Measurements from ENCODE around the gene PROSER2. TPM values are rescaled to one million over a fixed set of nuclear protein-coding genes. Genes with fewer than 3 reads are reported as not detected.

Gene PROSER2
- total and polyA plus RNA-seq, 2 donors (not counting 3 experiments of a cell fraction or from before 2014, with no cell fraction given) = 5.9 to 22.6 TPM

GRCh38 chr10:11910102-11910501, 86.9 kb downstream of the PROSER2 start:
- FAIRE-seq (no peak), DNase-seq (ENCODE audit: low read depth, low spot score) (no peak)
- no peak for TF ChIP-seq FOS (IDR thresholded peaks at IDR 0.05; ENCODE audit: borderline replicate concordance, insufficient read depth, low read length)
- TF ChIP-seq POLR2AphosphoS5 (IDR thresholded peaks at IDR 0.05; ENCODE audit: insufficient read depth, low read depth, low read length) = no peak
- no peak for TF ChIP-seq CTCF (IDR thresholded peaks at IDR 0.05; ENCODE audit: extremely low read depth in 1 of 2, insufficient read depth in 1 of 2, low read depth in 1 of 2, low read length in 2 of 2)
- TF ChIP-seq POLR2A (IDR thresholded peaks at IDR 0.05; ENCODE audit: low read depth, low read length) = no peak
- TF ChIP-seq GATA2 (IDR thresholded peaks at IDR 0.05; ENCODE audit: insufficient read depth, insufficient read length, low read depth, low read length) = no peak
- no peak for TF ChIP-seq JUN (IDR thresholded peaks at IDR 0.05; ENCODE audit: borderline replicate concordance, insufficient read depth, insufficient read length, low read depth)
- no peak for TF ChIP-seq EZH2 (IDR thresholded peaks at IDR 0.05; ENCODE audit: borderline replicate concordance, low read depth, low read length, severe bottlenecking)
- TF ChIP-seq MAX (IDR thresholded peaks at IDR 0.05; ENCODE audit: insufficient read depth, insufficient read length) = no peak
- TF ChIP-seq MYC (IDR thresholded peaks at IDR 0.05; ENCODE audit: low read depth, low read length) = no peak
- Histone ChIP-seq H3K4me2 (ENCODE audit: insufficient read depth, low read length) (no peak overlapping the region), H3K9me3 (replicated peaks; ENCODE audit: control insufficient read depth, insufficient read depth, low read length) (no peaks in the 10 kb centered on the region), H3K27me3 (ENCODE audit: control insufficient read depth in 2 of 2, insufficient read depth in 2 of 2, low read length in 2 of 2) (no peaks in the 10 kb centered on the region), H3K27ac (ENCODE audit: insufficient read depth, low read depth, low read length) (no peak overlapping the region), H3K4me3 (replicated peaks in 1 of 3; ENCODE audit: insufficient read depth in 1 of 3, low read depth in 1 of 3, low read length in 3 of 3) (no peak overlapping the region), H3K9me1 (replicated peaks; ENCODE audit: control insufficient read depth, extremely low read depth, insufficient read depth, low read length) (no peaks in the 10 kb centered on the region), H3K79me2 (ENCODE audit: control insufficient read depth, insufficient read depth, low read length) (no peaks in the 10 kb centered on the region), H2AFZ (ENCODE audit: low read depth, low read length) (no peak overlapping the region), H4K20me1 (replicated peaks; ENCODE audit: control insufficient read depth, extremely low read depth, insufficient read depth, low read length) (no peaks in the 10 kb centered on the region), H3K36me3 (ENCODE audit: control insufficient read depth in 2 of 2, extremely low read depth in 1 of 2, insufficient read depth in 2 of 2, low read length in 2 of 2) (no peaks in the 10 kb centered on the region), H3K9ac (replicated peaks; ENCODE audit: extremely low read depth, insufficient read depth, low read length) (no peak overlapping the region), H3K4me1 (ENCODE audit: control insufficient read depth, extremely low read depth, insufficient read depth, low read length) (no peaks in the 10 kb centered on the region)
- POLR2A ChIA-PET = no interaction called here
- CTCF ChIA-PET = no interaction called here
- no TSS peak for BruUV-seq (replicated peaks)
- intact Hi-C loops (cut with micrococcal nuclease) (no loop called here), dilution Hi-C loops (cut with MboI; ENCODE audit: extremely low pct_ligation_motif_present, low sequenced_read_pairs) (no loop called here)
